Neuron (in vitro differentiated cells): ENCODE data around the gene TBC1D10B.
A peak's percentile ranks its signal among the peaks of the same experiment; 100 is the strongest.

ENCODE experiments used
- H2AFZ ChIP-seq: one replicate; pipeline ENCODE4 v1.6.1; 2013; ENCODE audit warnings: low read depth, mild to moderate bottlenecking, inconsistent platforms, low read length, moderate library complexity
- H3K27me3 ChIP-seq: one replicate; pipeline ENCODE4 v1.6.1; 2013; ENCODE audit warnings: low read length; ENCODE audit not compliant: insufficient read depth
- H3K36me3 ChIP-seq: one replicate; pipeline ENCODE4 v1.6.1; 2013; ENCODE audit warnings: low read length; ENCODE audit not compliant: insufficient read depth
- H3K4me1 ChIP-seq: one replicate; pipeline ENCODE4 v1.6.1; 2013; ENCODE audit warnings: low read length; ENCODE audit not compliant: insufficient read depth
- H3K4me3 ChIP-seq: 2 replicates; pipeline ENCODE4 v1.5.1; 2013; ENCODE audit warnings: mild to moderate bottlenecking, low read length, moderate library complexity
- H3K9me3 ChIP-seq: one replicate; pipeline ENCODE4 v1.6.1; 2013; ENCODE audit warnings: low read length

The TBC1D10B gene

GRCh38 chr16:30358990-30359870, 11.1 kb downstream of the TBC1D10B start:
- Histone ChIP-seq H3K27me3 (no peaks in the 10 kb centered on the region), H2AFZ (no peak overlapping the region), H3K9me3 (no peaks in the 10 kb centered on the region), H3K36me3 (peaks cover 30% of the 10 kb centered on the region), H3K4me3 (no peak overlapping the region), H3K4me1 (peaks cover 14% of the 10 kb centered on the region)

DNA sequence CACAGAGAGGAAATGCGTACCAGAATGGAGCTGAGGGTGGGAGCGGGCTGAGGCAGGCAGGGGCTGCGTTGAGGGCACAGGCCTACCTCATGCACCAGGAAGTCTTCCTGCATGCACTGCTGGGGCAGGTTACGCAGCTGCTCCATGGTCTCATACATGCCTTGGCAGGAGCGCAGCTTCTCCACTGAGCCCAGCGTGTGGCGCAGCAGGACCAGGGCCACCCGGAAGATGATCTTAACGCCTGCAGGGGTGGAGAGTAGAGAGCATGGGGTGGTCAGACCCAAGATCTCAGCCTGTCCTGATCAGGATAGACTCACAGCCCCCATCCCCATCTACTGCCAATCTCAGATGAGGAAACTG, 11.7 kb downstream of the TBC1D10B start:
- H3K36me3 ChIP-seq: peaks cover 35% of the 10 kb centered on the region
- no peak overlapping the region for H2AFZ ChIP-seq
- H3K4me3 ChIP-seq: no peak overlapping the region
- peaks cover 19% of the 10 kb centered on the region for H3K4me1 ChIP-seq
- H3K27me3 ChIP-seq: no peaks in the 10 kb centered on the region
- H3K9me3 ChIP-seq: no peaks in the 10 kb centered on the region

DNA sequence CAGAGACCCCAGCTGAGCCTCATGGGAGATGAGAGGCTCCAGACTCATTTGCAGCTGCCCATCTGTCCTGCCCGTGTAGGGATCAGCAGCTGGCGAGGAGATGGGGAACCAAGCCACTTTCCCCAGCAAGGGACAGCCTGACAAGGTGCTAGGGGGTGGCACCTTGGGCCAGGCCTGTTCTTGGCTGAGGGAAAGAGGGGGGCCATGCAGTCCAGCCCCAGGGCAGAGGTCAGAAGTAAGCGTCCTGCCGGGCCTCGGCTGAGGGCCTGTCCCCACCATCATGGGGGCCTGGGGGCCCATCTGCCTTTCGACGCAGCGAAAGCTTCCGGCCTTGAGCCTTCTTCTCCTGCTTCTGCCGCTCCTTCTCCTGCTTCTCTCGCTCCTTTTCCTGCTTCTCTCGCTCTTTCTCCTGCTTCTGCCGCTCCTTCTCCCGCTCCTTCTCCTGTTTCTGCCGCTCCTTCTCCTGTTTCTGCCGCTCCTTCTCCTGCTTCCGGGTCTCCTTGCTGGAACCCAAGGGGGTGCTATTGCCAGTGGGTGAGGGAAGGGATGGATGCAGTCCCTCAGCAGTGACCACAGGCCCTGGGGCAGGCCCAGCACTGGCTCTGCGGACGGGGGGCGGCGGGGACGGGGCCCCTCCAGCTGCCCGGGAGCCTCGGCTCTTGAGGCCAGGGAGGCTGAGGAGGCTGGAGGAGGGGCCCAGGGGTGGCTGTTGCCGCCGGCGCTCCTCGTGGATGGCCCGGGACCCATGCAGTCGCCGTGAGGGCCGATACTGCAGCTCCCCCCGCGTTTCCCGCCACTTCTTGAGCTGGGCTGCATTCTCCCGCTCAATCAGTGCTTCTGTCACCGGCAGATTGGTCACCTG, 12.3 kb downstream of the TBC1D10B start:
- H3K36me3 ChIP-seq: peaks cover 41% of the 10 kb centered on the region
- H2AFZ ChIP-seq: no peak overlapping the region

GRCh38 chr16:30357085-30357714, 13.1 kb downstream of the TBC1D10B start:
- no peak overlapping the region for H3K4me3 ChIP-seq
- no peaks in the 10 kb centered on the region for H3K9me3 ChIP-seq
- no peak overlapping the region for H2AFZ ChIP-seq
- H3K36me3 ChIP-seq: peaks cover 44% of the 10 kb centered on the region
- no peaks in the 10 kb centered on the region for H3K27me3 ChIP-seq
- H3K4me1 ChIP-seq: peaks cover 19% of the 10 kb centered on the region

More for the DNA sequence above, 12.3 kb downstream of the TBC1D10B start:
- H3K27me3 ChIP-seq: no peaks in the 10 kb centered on the region
- H3K9me3 ChIP-seq: no peaks in the 10 kb centered on the region
- peaks cover 19% of the 10 kb centered on the region for H3K4me1 ChIP-seq
- H3K4me3 ChIP-seq: no peak overlapping the region

DNA sequence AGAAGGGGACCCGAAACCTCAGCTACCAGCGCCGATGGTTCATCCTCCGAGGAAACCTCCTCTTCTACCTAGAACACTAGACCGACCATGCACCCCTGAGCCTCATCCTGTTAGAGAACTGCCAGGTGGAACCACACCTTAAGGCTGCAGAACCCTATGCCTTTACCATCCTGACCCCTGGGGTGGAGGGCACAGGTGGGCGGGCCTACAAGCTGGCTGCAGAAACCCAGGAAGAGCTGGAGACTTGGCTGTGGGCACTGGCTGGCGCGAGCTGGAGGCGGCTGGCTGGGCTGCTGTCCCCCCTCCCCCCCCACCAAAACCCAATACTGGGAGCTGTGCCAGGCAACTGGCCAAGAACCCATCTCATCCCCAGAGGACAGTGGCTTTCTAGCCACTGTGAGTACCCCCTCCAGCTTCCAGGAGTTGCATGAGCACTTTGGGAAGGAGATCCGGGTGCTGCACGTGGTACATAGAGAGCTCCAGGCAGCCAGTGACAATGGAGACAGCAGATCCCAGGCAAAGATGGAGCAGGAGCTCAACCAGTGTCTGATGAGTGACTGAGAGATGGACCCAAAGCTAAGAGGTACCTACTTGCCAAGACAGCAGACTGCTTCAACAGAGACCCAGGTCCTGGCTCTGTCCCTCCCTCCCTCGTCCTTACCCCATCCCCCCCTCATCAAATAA, 13.8 kb downstream of the TBC1D10B start:
- Histone ChIP-seq H2AFZ (no peak overlapping the region), H3K27me3 (no peaks in the 10 kb centered on the region), H3K36me3 (peaks cover 50% of the 10 kb centered on the region), H3K4me1 (peaks cover 19% of the 10 kb centered on the region), H3K9me3 (no peaks in the 10 kb centered on the region), H3K4me3 (peak overlapping the region; percentile 82)

DNA sequence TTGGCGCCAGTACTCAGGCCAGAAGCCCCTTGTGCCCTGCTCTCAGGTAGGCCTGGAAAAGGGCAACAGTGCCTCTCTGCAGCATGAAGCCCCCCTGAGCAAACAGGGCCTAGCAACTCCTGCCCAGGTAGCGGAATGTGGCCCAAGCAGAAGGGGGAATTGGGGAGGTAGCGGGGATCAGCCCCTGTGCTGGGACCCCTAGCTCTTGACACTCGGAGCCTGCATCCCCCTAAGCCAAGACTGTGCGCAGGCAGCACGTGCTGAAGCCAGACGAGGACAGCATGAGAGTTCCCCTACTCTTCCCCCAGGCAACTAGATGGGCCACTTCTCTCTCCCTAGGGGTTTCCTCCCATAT, 14.4 kb downstream of the TBC1D10B start:
- H3K9me3 ChIP-seq: no peaks in the 10 kb centered on the region
- H3K27me3 ChIP-seq: no peaks in the 10 kb centered on the region
- peak overlapping the region; percentile 82 for H3K4me3 ChIP-seq
- H3K4me1 ChIP-seq: peaks cover 19% of the 10 kb centered on the region
- H2AFZ ChIP-seq: peak overlapping the region; percentile 64
- peaks cover 56% of the 10 kb centered on the region for H3K36me3 ChIP-seq

GRCh38 chr16:30355144-30355953, 14.9 kb downstream of the TBC1D10B start, which contains the start of gene CD2BP2:
TSS of gene CD2BP2 (minus strand) at chr16:30355308. CDS start at chr16:30354681, 627 bp downstream.
- Histone ChIP-seq H2AFZ (peak within 1 kb of the TSS; percentile 64), H3K36me3 (peaks cover 62% of the 10 kb centered on the region), H3K27me3 (no peaks in the 10 kb centered on the region), H3K4me1 (peaks cover 19% of the 10 kb centered on the region), H3K9me3 (no peaks in the 10 kb centered on the region), H3K4me3 (peak within 1 kb of the TSS; percentile 82)

DNA sequence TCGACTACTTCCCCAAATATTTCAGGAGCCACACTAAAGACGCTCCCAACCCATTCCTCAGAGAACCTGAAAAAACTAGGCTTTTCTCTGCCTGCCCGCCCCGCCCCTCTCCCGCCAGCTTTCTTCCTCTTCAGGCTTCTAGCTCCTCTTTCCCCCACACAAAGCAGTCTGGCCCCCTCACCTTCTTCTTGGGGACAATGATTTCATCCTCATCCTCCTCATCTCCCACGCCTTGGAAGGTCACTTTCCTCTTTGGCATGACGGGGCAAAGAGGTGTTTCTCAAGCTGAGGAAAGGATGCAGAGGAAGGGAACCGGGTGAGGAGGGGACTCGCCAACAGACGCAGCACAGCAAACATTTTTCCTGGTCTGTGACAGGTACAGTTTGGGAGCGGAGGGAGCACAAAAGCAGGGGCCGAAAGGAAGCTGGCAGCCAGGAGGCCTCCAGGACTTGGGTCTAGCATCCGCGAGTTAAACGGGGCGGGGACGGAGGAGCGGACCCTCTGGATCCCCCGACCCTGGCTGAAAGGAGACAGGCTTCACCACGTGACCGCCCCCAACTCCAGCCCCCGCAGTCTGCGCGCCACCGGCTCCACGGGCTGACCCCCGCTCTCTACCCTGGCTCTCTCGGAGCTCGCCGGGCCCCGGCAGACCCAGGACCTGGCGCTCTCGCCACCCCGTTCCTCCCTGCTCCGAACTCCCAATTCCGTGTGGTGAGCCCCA, 15.7 kb downstream of the TBC1D10B start:
- no peaks in the 10 kb centered on the region for H3K9me3 ChIP-seq
- peaks cover 19% of the 10 kb centered on the region for H3K4me1 ChIP-seq
- no peaks in the 10 kb centered on the region for H3K27me3 ChIP-seq
- peak overlapping the region; percentile 58 for H2AFZ ChIP-seq
- H3K4me3 ChIP-seq: peak overlapping the region; percentile 82
- H3K36me3 ChIP-seq: peaks cover 62% of the 10 kb centered on the region

DNA sequence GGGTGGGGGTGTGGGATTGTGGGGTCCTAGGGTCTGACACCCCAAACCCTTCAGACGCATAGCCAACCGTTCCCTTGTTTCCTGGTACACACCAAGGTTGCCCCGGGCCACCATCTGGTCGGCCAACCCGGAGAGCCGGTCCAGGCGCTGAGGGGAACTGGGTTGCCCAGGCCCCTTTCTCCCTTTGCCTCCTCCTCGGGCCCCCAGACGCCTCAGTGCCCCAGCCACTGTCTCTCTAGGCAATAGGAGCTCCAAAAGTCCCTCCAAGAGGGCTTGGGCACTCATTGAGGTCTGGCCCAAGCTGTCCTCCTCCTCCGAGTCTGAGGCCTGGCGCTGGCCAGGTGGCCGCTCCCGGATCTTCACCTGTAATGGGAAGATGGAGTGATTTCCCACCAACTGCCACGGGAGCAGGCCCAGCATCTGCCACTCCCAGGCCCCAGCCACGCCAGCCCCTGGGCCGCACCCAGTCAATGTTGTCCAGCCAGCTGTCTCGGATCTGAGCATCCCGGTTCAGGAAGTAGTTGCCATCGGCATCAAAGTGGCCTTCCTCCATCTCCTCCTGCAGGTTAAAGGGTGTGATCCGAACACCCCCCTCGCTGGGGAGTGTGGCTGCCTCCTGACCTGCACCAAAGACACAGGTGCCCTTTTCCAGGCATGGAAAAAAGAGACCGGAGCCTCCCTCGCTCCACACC, 16.7 kb downstream of the TBC1D10B start:
- no peaks in the 10 kb centered on the region for H3K27me3 ChIP-seq
- H3K36me3 ChIP-seq: peaks cover 55% of the 10 kb centered on the region
- H3K4me3 ChIP-seq: peak overlapping the region; percentile 82
- no peaks in the 10 kb centered on the region for H3K9me3 ChIP-seq
- no peak overlapping the region for H2AFZ ChIP-seq
- H3K4me1 ChIP-seq: peaks cover 19% of the 10 kb centered on the region

GRCh38 chr16:30352488-30353401, 17.5 kb downstream of the TBC1D10B start:
- H3K4me3 ChIP-seq: no peak overlapping the region
- no peaks in the 10 kb centered on the region for H3K9me3 ChIP-seq
- H3K27me3 ChIP-seq: no peaks in the 10 kb centered on the region
- peaks cover 50% of the 10 kb centered on the region for H3K36me3 ChIP-seq
- no peak overlapping the region for H2AFZ ChIP-seq
- H3K4me1 ChIP-seq: peaks cover 19% of the 10 kb centered on the region
